Diencephalon (tissue), 1 donor: ENCODE data around the gene COMMD2. TPM values are rescaled to one million over a fixed set of nuclear protein-coding genes. Genes with fewer than 3 reads are reported as not detected.

Experiments
- small RNA-seq: library from RNA; depleted of rRNA; stranded (forward); fragments of <200 nt; gene quantifications from one replicate; pipeline ENCODE3, GENCODE V24; 2014
- total RNA-seq: library from RNA; depleted of rRNA; stranded (reverse); fragments of >200 nt; gene quantifications from one replicate; pipeline ENCODE4 v1.2.3, GENCODE V29; 2014

The COMMD2 gene
- total RNA-seq: 66.7 TPM

GRCh38 chr3:149752051-149752787 is at the start of gene COMMD2:
Gene COMMD2, minus strand, starts transcription at chr3:149752489. Its CDS starts 45 bp downstream, at chr3:149752444.

GRCh38 chr3:149792452-149793270 is 40.4 kb upstream of the COMMD2 start, which contains the start of gene ANKUB1:
Gene ANKUB1, minus strand, starts transcription at chr3:149792554. Its CDS starts 188 bp downstream, at chr3:149792366.

Small RNAs within 50 kb of the gene (small RNA-seq; reads per million reads assigned to genes)
- gene RNU6-507P: not detected

Other genes starting within 250 kb of the COMMD2 start
- gene WWTR1, start 94.5 kb downstream of the COMMD2 start, total RNA-seq: 18.5 TPM
- gene ANKUB1, start 40.1 kb upstream of the COMMD2 start, total RNA-seq: 4.2 TPM
- gene RNF13, start 60.7 kb upstream of the COMMD2 start, total RNA-seq: 153 TPM
- gene PFN2, start 218.4 kb upstream of the COMMD2 start, total RNA-seq: 671 TPM